Transverse colon (tissue), 4 donors: ENCODE measurements around the gene STK39.

Experiments
- EP300 ChIP-seq: sonication (generic); formaldehyde crosslinking; IDR thresholded peaks from one replicate; pipeline ENCODE4 v1.6.1; 2017; ENCODE audit warnings: antibody characterized with exemption, low read depth
- POLR2A ChIP-seq: fragments of 450-650 bp; IDR thresholded peaks from one replicate; pipeline ENCODE4 v1.6.1; 2016; ENCODE audit warnings: antibody characterized with exemption, mild to moderate bottlenecking, moderate library complexity
- POLR2AphosphoS5 ChIP-seq, 3 donors: sonication (generic); formaldehyde crosslinking; IDR thresholded peaks; one replicate each; pipeline ENCODE4 v1.6.1; 2016; ENCODE audit warnings: antibody characterized with exemption in 3 of 3
- TF ChIP-seq, protein P1 (sequence below), 5 experiments: fragments of 200-600 bp in 3 of 5; fragments of 450-650 bp in 2 of 5; sonication (generic) in 3 of 5; IDR thresholded peaks; 1 replicate in 2 of 5; 2 replicates in 3 of 5; pipeline ENCODE4 v1.5.1; 2016 to 2017; ENCODE audit warnings: antibody characterized with exemption in 5 of 5, inconsistent platforms in 3 of 5, mild to moderate bottlenecking in 2 of 5, moderate library complexity in 1 of 5

GRCh38 chr2:168085801-168086361, 161.5 kb downstream of the STK39 start:
- TF ChIP-seq POLR2AphosphoS5 (IDR thresholded peaks at IDR 0.05) (no peak), POLR2A (no peak), EP300 (no peak)
- TF ChIP-seq, protein P1, sequence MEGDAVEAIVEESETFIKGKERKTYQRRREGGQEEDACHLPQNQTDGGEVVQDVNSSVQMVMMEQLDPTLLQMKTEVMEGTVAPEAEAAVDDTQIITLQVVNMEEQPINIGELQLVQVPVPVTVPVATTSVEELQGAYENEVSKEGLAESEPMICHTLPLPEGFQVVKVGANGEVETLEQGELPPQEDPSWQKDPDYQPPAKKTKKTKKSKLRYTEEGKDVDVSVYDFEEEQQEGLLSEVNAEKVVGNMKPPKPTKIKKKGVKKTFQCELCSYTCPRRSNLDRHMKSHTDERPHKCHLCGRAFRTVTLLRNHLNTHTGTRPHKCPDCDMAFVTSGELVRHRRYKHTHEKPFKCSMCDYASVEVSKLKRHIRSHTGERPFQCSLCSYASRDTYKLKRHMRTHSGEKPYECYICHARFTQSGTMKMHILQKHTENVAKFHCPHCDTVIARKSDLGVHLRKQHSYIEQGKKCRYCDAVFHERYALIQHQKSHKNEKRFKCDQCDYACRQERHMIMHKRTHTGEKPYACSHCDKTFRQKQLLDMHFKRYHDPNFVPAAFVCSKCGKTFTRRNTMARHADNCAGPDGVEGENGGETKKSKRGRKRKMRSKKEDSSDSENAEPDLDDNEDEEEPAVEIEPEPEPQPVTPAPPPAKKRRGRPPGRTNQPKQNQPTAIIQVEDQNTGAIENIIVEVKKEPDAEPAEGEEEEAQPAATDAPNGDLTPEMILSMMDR (IDR thresholded peaks at IDR 0.05), result no peak
